Measurements from ENCODE around the gene GRID1.

The GRID1 gene

GRCh38 chr10:85601526-85601925 lies 765.1 kb downstream of the GRID1 start:
- DNase-seq = no peak

GRCh38 chr10:85600744-85601081 lies 765.9 kb downstream of the GRID1 start:
- no peak for DNase-seq

GRCh38 chr10:85600026-85600743 lies 766.4 kb downstream of the GRID1 start:
- no peak for DNase-seq

- no peak for DNase-seq
These were observed 767.5 kb downstream of the GRID1 start for GRCh38 chr10:85599081-85599480.

- DNase-seq = no peak
These were observed 767.9 kb downstream of the GRID1 start for GRCh38 chr10:85598646-85599045.

GRCh38 chr10:85597006-85597405 lies 769.6 kb downstream of the GRID1 start:
- no peak for DNase-seq

- DNase-seq = no peak
These were observed 770.2 kb downstream of the GRID1 start for GRCh38 chr10:85596389-85596788.

- DNase-seq = no peak
These were observed 772.4 kb downstream of the GRID1 start for GRCh38 chr10:85594239-85594638.

- DNase-seq = no peak
These were observed 773.3 kb downstream of the GRID1 start for GRCh38 chr10:85593226-85593772.

- DNase-seq = no peak
These were observed 785.2 kb downstream of the GRID1 start for GRCh38 chr10:85581371-85581770.

GRCh38 chr10:85580585-85580984 lies 786.0 kb downstream of the GRID1 start:
- DNase-seq = no peak

GRCh38 chr10:85578860-85579259 lies 787.7 kb downstream of the GRID1 start:
- DNase-seq = no peak

GRCh38 chr10:85575441-85575840 lies 791.2 kb downstream of the GRID1 start:
- DNase-seq = no peak

GRCh38 chr10:85570871-85571270 lies 795.7 kb downstream of the GRID1 start:
- no peak for DNase-seq

- no peak for DNase-seq
These were observed 801.2 kb downstream of the GRID1 start for GRCh38 chr10:85565381-85565780.

- no peak for DNase-seq
These were observed 808.1 kb downstream of the GRID1 start for GRCh38 chr10:85558533-85558932.

- DNase-seq = no peak
These were observed 808.9 kb downstream of the GRID1 start for GRCh38 chr10:85557706-85558105.

- no peak for DNase-seq
These were observed 809.5 kb downstream of the GRID1 start for GRCh38 chr10:85557077-85557476.
